HTERT RPE-1 (cell line): ENCODE measurements around the gene TUBGCP5.
"Not testable (repeated sequence)": the region's sequence is repeated elsewhere in the genome, so short reads cannot be mapped to it uniquely, and the experiment has no call there.

Experiments used
- in situ Hi-C: fragments of 300-500 bp; cut with MboI; formaldehyde crosslinking; loops from 4 replicates; pipeline ENCODE4 v1.14.3; 2020; ENCODE audit warnings: low sequenced_read_pairs

The TUBGCP5 gene

DNA sequence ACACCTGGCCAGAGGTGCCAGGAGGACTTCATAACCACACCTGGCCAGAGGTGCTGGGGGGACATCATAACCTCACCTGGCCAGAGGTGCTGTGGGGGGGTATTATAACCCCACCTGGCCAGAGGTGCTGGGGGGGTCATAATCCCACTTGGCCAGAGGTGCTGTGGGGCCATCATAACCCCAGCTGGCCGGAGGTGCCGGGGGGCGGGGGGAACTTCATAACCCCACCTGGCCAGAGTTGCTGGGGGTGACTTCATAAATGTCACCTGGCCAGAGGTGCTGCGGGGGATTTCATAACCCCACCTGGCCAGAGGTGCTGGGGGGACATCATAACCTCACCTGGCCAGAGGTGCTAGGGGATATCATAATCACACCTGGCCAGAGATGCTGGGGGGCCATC, 4.2 kb upstream of the TUBGCP5 start:
- in situ Hi-C loops: not testable (repeated sequence)

DNA sequence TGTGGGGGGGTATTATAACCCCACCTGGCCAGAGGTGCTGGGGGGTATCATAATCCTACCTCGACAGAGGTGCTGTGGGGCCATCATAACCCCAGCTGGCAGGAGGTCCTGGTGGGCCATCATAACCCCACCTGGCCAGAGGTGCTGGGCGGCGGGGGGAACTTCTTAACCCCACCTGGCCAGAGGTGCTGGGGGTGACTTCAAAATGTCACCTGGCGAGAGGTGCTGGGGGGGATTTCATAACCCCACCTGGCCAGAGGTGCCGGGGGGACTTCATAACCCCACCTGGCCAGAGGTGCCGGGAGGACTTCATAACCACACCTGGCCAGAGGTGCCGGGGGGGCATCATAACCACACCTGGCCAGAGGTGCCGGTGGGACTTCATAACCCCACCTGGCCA, 2.4 kb upstream of the TUBGCP5 start:
- in situ Hi-C loops: not testable (repeated sequence)

DNA sequence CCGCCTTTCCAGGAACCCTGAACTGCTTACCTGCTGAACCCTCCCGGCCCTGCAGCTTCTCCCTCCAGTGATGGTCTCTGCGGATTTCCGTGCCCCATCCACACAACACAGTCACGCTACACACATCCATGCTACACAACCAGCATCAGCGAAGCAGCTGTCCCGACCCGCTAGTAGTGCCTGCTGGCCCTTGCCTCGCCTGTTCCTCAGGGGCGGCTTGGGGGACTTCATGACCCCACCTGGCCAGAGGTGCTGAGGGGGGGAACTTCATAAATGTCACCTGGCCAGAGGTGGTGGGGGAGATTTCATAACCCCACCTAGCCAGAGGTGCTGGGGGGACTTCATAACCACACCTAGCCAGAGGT, 530 bp upstream of the TUBGCP5 start:
- in situ Hi-C loops: no loop called here

DNA sequence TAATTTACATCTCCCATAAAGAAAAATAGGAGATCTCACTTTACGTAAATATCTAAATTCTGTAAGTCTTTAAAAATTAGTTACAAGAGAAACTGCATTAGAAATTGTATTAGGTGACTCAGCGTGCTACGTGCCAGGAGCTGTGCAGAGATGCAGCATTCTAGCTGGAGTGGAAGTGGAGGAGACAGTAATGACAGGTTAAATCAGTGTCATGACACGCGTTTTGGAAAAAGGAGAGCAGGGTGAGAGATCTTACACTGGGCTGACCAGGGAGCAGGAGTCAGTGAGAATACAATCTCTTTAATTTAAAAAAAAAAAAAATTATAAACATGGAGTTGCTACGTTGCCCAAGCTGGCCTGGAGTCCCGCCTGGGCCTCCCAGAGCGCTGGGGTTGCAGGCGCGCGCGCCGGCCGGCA, 635 bp downstream of the TUBGCP5 start:
- in situ Hi-C loops: no loop called here

DNA sequence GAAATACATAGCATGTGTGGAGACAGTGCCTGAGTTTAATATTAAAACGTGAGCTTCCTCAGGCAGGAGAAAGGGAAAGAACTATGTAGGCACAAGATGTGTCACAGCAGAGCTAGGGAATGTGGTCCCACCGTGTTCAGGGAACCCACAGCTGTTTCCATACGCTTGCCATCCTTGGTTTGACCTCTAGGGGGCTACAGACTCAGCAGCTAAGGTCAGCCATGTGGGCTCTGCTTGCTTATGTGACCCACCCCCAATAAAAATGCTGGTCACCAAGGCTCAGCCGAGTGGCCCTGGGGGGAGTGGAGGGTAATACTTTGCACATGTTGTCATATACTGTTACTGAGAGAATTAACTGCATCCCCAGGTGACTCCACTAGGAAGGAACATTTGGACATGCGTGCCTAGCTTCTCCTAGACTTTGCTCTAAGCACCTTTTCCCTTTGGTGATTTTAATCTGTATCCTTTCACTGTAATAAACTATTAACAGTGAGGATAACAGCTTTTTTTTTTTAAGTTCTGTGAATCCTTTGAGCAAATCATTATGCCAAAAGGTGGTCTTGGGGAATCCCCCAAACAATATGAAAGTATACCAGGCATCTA, 3.3 kb downstream of the TUBGCP5 start:
- in situ Hi-C loops: no loop called here

DNA sequence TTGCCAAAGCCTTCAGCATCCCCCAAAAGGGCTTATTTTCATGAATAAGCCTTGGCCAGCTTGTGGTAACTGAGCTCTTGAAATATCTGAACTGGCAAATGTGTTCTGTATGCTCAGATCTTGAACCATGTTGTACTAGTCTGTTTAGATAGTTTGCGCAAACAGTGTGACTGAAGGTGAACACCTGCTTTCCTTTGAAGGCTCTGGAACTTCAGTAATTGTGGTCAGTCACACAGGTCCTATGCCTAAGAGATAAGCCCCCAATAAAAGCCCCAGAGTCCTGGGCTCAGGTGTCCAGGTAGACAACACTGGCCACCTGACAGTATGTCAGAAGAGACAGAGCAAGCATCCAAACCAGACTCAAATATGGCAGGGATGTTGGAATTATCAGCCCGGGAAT, 5.4 kb downstream of the TUBGCP5 start:
- in situ Hi-C loops: no loop called here

DNA sequence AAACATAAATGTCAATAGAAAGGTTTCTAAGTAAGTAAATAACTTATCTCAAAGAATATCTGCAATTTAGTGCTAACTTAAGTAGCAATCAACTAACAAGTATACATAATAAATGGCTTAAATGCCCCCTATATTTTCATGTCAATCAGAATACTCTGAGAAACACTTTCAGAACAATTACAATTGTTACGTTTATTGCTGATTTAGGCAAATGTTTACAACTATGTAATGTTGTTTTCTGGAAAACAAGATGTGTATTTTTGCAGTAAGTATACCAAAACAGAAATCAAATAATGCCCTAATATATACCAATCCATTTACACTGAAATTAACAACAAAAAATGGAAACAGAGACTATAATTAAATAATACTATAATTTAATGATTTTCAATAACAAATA, 13.2 kb downstream of the TUBGCP5 start:
- in situ Hi-C loops: no loop called here

DNA sequence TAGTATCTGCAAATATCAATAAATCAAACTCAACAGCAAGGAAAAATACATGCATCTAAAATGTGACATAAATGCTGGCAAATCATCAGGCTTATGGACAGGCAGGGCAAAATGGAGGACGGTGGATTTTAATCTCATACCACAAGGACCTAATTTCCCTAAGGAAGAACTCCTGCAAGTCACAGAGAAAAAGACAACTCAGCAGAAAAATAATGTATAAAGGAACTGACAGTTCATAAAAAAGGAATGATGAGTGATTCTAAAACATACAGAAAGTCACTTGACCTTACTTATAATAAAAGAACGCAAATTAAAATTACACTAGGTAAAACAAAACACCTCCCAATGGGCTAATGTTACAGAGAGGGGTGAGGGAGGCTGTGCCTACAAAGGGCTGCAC, 17.2 kb downstream of the TUBGCP5 start:
- in situ Hi-C loops: no loop called here

DNA sequence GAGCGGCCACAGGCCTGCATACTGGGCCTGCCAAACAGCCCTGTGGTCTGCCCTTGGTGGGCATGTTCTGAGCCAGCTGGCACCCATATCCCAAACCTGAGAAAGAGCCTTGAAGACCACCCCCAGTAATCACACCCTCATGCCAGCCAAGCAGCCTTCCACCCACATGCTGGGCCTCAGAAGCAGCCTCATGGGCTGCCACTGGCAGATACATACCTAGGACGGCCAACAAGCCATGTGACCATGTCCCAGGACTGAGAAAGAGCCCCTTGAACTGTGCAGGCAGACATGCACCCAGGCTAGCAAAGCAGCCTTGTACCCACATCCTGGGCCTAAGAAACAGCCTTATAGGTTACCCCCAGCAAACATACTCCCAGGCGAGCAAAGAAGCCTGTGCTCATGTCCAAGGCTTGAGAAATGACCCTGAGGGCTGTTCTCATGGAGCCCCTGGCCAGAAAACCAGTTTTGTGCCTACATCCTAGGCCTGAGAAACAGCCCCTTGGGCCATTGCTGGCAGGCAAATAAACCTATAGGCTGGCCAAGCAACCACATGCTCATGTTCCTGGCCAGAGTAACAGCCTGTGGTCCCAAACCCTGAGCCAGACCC, 24.9 kb downstream of the TUBGCP5 start:
- in situ Hi-C loops: no loop called here

DNA sequence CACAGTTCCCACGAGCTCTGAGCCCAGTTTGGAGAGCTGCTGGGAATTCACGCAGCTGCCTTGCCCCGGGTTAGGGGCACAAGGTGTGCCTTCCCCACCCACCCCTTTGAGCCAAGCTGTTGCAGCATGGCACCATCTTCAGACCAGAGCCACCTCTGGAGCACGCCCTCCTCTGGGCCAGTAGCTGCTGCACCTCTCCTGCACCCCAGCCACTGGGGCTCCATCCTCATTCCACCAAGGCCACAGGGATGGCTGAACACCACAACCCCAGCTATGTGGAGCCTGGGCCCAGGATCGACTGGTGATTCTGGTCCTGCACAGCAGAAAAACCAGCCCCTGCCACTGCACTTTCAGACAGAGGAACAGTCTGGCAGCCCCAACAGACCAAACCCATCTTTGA, 25.7 kb downstream of the TUBGCP5 start:
- in situ Hi-C loops: no loop called here

DNA sequence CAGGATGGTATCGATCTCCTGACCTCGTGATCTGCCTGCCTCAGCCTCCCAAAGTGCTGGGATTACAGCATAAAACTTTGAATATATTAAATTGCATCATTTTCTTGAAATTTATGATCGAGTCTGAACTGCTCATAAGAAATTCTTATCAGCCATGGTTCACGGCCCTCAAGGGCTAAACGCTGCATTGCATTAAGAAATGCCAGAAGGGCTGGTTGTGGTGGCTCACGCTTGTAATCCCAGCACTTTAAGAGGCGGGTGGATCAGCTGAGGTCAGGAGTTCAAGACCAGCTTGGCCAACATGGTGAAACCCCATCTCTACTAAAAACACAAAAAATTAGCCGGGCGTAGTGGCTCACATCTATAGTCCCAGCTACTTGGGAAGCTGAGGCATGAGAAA, 26.8 kb downstream of the TUBGCP5 start:
- in situ Hi-C loops: not testable (repeated sequence)

DNA sequence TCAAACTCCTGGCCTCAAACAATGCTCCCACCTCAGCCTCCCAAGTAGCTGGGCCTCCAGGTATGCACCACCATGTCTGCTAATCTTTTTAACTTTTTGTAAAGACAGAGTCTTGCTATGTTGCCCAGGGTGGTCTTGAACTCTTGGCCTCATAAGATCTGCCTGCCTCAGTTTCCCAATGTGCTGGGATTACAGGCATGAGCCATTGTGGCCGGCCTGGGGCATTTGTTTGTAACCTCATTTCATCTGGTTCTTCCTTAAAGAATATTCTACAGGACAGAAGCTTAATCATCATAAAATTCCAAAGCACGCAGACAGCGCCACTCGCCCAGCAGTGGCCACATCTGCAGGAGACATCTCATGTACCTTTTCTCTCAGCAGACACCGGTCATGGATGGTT, 35.6 kb downstream of the TUBGCP5 start:
- in situ Hi-C loops: no loop called here

DNA sequence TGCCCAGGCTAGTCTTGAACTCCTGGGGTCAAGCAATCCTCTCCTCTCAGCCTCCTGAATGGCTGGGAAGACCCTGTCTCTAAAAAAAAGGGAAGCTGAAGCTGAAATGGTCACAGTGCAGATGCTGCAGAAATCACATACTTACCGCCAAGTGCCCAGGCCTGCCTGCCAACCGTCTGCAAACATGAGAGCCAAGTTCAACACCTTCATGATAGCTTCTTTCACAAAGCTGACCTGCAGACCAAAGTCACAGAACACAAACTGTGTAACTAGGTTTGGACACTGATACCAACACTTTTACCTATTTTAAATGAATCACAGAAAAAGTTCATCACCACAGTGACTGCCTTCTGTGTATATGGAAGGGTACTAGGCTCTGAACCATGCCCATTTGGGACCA, 36.4 kb downstream of the TUBGCP5 start:
- in situ Hi-C loops: no loop called here

DNA sequence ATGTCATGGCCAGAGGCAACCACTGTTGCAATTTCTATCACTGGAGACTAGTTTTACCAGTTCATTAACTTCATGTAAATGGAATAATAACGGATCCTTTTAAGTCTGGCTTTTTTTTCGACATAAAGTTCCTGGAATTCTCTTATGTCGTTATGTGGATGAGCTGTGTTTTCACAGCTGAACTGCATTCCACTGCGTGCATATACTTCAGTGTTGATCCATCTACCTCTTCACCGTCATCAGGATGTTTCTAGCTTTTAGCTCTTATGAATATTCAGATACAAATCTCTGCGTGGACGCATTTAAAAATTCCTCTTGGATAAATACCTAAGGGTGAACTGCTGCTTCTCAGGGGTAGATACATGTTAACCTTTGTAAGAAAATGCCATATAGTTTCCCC, 43.6 kb downstream of the TUBGCP5 start:
- in situ Hi-C loops: no loop called here

DNA sequence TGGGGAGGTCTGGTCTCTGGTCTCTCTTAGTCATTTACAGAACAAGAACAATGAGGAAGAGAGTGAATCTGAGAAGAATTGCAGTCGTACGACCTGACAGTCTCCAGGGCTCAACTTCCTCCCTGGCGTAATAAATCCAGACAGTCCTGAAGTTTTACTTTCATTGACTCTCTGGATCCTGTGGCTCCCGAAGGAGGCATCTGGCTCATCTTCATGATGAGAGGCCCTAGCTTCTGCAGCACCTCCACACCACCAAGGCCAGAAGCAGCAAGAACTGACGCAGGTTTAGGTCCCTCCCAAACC, 47.4 kb downstream of the TUBGCP5 start:
- in situ Hi-C loops: no loop called here

DNA sequence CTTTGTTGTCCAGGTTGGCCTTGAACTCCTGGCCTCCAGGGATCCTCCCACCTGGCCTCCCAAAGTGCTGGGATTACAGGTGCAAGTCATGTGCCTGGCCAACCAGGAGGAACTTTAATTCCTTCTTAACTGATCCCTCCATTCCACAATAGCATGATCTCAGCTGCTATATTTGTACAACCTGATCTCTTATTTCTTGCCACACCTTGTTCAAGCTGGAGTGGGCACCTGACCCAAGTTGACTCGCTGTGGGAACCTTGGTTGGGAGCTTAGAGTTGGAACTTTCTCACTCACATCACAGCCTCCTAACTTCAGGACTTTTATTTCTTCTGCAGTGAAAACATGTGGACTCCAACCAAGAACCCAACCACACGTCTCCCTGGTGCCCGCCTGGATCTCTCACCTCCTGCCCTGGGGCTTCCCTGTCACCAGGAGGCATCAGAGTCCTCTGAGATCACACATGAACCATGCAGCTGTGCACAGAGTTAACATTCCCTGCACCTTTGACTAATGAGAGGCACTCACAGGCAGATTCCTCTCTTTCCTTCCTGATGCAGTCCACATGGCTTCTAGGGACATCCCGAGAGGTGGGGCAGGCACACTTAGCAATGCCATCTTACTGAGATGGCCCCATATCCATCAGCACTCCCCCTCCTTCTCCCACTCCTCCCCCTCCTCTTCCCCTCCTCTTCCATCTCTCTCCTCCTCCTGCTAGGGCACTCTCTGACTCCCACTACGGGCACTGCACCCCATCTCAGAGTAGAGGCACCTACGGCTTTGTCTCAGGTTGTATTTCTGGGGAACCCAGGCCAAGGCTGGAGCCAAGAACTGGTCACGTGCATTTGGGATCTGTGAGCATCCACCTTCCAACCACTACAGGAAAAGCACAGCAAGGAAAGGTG, 49.5 kb downstream of the TUBGCP5 start:
- in situ Hi-C loops: no loop called here

DNA sequence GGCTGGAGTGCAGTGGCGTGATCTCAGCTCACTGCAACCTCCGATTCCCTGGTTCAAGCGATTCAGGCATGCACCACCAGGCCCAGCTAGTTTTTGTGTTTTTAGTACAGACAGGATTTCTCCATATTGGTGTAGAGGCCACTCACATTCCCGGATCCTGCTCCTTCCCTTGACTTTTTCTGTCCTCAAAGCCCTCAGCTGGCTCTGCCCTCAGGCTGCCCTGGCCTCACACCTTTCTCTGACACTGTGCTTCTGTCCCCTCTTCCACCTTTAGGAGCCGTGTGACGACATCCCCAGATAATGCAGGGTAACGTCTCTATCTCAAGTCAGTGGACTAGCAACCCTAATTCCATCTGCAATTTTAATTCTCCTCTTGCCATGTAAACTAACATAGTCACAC, 50.6 kb downstream of the TUBGCP5 start:
- in situ Hi-C loops: no loop called here

DNA sequence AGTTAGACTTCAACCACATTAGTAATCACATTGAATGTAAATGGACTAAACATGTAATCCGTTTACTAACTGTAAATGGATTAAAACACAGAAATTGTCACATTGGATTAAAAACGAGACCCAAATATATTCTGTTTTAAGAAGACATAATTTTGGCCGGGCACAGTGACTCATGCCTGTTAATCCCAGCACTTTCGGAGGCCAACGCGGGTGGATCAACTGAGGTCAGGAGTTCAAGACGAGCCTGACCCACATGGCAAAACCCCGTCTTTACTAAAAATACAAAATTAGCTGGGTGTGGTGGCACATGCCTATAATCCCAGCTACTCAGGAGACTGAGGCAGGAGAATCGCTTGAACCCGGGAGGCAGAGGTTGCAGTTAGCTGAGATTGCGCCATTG, 57.4 kb downstream of the TUBGCP5 start:
- in situ Hi-C loops: not testable (repeated sequence)

DNA sequence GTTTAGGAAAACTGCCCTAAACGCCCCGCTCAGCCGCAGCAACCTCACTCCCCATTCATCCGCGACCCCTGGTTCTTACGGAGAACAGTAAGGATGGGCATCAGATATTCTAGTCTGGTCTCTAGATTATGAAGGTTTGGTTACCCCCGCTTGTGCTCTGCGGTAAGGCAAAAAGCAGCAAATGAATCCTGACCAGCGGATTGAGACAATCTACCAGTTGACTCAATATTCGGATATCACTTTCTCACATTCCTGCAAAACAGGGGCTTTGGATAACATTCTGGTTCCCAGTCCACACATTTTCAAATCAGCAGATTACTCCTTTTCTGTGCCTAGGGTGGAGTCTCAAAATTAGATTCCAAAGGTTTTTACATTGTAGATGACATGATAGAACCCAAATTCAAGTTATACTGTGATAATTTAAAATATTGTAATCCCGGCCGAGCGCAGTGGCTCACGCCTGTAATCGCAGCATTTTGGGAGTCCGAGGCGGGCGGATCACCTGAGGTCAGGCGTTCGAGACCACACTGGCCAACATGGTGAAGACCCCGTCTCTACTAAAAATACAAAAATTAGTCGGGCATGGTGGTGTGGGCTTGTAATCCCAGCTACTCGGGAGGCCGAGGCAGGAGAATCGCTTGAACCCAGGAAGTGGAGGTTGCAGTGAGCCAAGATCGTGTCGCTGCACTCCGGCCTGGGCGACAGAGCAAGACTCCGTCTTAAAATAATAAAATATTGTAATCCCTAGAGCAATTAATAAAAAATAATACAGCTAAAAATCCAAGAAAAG, 58.1 kb downstream of the TUBGCP5 start:
- in situ Hi-C loops: no loop called here

DNA sequence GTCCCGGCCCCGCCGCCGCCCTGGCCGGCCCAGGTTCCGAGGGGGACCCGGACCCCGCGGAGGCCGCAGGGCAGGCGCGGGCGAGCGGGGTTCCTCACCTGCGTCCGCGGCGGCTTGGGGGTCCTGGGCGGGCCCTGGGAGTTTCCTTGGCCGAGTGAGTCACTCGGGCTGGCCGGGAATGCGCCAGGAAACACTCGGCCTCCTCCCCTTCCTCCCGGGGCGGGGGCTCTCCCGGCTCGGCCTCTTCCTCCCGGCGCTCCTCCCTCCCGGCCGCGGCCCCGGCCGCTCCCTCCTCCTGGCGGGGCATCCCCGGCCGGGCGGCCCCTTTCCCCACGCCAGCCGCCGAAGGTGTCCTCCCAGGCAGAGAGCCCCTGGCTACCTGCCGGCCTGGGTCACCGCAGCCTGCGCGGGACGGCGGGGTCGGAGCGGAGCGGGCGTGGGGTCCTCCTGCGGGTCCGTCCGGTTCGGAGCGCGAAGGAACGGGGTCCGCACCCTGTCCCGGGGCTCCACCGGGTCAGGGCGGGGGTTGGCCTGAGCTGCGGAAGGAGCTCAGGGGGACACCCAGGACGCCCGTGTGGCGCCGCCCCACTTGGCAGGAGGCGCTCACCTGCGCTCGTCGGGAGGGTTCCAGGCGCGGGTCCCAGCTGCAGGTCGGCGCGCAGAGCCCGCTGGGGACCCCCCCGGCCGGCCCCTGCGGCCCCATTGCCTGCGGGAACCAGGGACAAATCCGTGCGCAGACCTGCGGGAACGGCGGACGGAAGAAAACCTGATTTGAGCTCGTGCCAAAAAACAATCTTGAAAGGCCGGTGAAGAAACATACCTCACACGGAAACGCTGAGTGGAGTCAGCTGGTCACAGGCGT, 58.9 kb downstream of the TUBGCP5 start, which contains the start of gene CYFIP1:
Gene CYFIP1, minus strand, starts transcription at position 180 of the 862 bp plus-strand sequence. CDS start 33,083 bp downstream, outside the sequence.
- in situ Hi-C loops: no loop called here
